ENCODE results near the gene CYP19A1.

The CYP19A1 gene

GRCh38 chr15:51378406-51378805, 40.0 kb upstream of the CYP19A1 start:
- Histone ChIP-seq H3K4me1 (ENCODE audit: low read length) (peaks cover 14% of the 10 kb centered on the region), H2AFZ (ENCODE audit: low read depth, low read length) (no peak overlapping the region), H3K27me3 (ENCODE audit: low read depth, low read length) (no peaks in the 10 kb centered on the region), H3K9me3 (ENCODE audit: insufficient read depth, low read length) (no peaks in the 10 kb centered on the region), H3K36me3 (replicated peaks; ENCODE audit: low read depth, low read length) (no peaks in the 10 kb centered on the region), H3K4me2 (ENCODE audit: low read length) (no peak overlapping the region), H3K9ac (ENCODE audit: low read length) (no peak overlapping the region), H3K79me2 (ENCODE audit: low read length) (no peaks in the 10 kb centered on the region), H3K4me3 (ENCODE audit: low read length) (no peak overlapping the region), H4K20me1 (ENCODE audit: insufficient read depth, low read length) (no peaks in the 10 kb centered on the region), H3K27ac (ENCODE audit: low read length) (no peak overlapping the region)
- TF ChIP-seq CTCF (IDR thresholded peaks at IDR 0.05; ENCODE audit: low read depth, low read length) (no peak), EZH2phosphoT487 (IDR thresholded peaks at IDR 0.05; ENCODE audit: low read depth) (no peak)

GRCh38 chr15:51377038-51377786, 38.8 kb upstream of the CYP19A1 start:
- no peak for TF ChIP-seq CTCF (IDR thresholded peaks at IDR 0.05; ENCODE audit: low read depth, low read length)
- no peak for TF ChIP-seq EZH2phosphoT487 (IDR thresholded peaks at IDR 0.05; ENCODE audit: low read depth)
- Histone ChIP-seq H3K4me1 (ENCODE audit: low read length) (peaks cover 14% of the 10 kb centered on the region), H3K9ac (ENCODE audit: low read length) (no peak overlapping the region), H2AFZ (ENCODE audit: low read depth, low read length) (no peak overlapping the region), H3K9me3 (ENCODE audit: insufficient read depth, low read length) (no peaks in the 10 kb centered on the region), H3K27me3 (ENCODE audit: low read depth, low read length) (no peaks in the 10 kb centered on the region), H3K27ac (ENCODE audit: low read length) (no peak overlapping the region), H3K36me3 (replicated peaks; ENCODE audit: low read depth, low read length) (no peaks in the 10 kb centered on the region), H3K4me3 (ENCODE audit: low read length) (no peak overlapping the region), H3K4me2 (ENCODE audit: low read length) (no peak overlapping the region), H3K79me2 (ENCODE audit: low read length) (no peaks in the 10 kb centered on the region), H4K20me1 (ENCODE audit: insufficient read depth, low read length) (no peaks in the 10 kb centered on the region)

GRCh38 chr15:51375966-51376640, 37.7 kb upstream of the CYP19A1 start:
- TF ChIP-seq CTCF (IDR thresholded peaks at IDR 0.05; ENCODE audit: low read depth, low read length) = no peak
- no peak for TF ChIP-seq EZH2phosphoT487 (IDR thresholded peaks at IDR 0.05; ENCODE audit: low read depth)
- Histone ChIP-seq H3K79me2 (ENCODE audit: low read length) (no peaks in the 10 kb centered on the region), H3K9ac (ENCODE audit: low read length) (no peak overlapping the region), H3K4me1 (ENCODE audit: low read length) (peaks cover 7% of the 10 kb centered on the region), H3K27me3 (ENCODE audit: low read depth, low read length) (no peaks in the 10 kb centered on the region), H3K27ac (ENCODE audit: low read length) (no peak overlapping the region), H4K20me1 (ENCODE audit: insufficient read depth, low read length) (no peaks in the 10 kb centered on the region), H3K9me3 (ENCODE audit: insufficient read depth, low read length) (no peaks in the 10 kb centered on the region), H3K36me3 (replicated peaks; ENCODE audit: low read depth, low read length) (no peaks in the 10 kb centered on the region), H3K4me3 (ENCODE audit: low read length) (no peak overlapping the region), H3K4me2 (ENCODE audit: low read length) (no peak overlapping the region), H2AFZ (ENCODE audit: low read depth, low read length) (no peak overlapping the region)

GRCh38 chr15:51374131-51374530, 35.7 kb upstream of the CYP19A1 start:
- H3K9ac ChIP-seq (ENCODE audit: low read length) = no peak overlapping the region
- H2AFZ ChIP-seq (ENCODE audit: low read depth, low read length) = no peak overlapping the region
- H3K4me3 ChIP-seq (ENCODE audit: low read length) = no peak overlapping the region
- TF ChIP-seq CTCF (IDR thresholded peaks at IDR 0.05; ENCODE audit: low read depth, low read length) (no peak), EZH2phosphoT487 (IDR thresholded peaks at IDR 0.05; ENCODE audit: low read depth) (no peak)
- H3K36me3 ChIP-seq (replicated peaks; ENCODE audit: low read depth, low read length) = no peaks in the 10 kb centered on the region
- H3K27ac ChIP-seq (ENCODE audit: low read length) = no peak overlapping the region
- no peak overlapping the region for H3K4me2 ChIP-seq (ENCODE audit: low read length)
- no peaks in the 10 kb centered on the region for H4K20me1 ChIP-seq (ENCODE audit: insufficient read depth, low read length)
- H3K27me3 ChIP-seq (ENCODE audit: low read depth, low read length) = no peaks in the 10 kb centered on the region
- H3K9me3 ChIP-seq (ENCODE audit: insufficient read depth, low read length) = no peaks in the 10 kb centered on the region
- H3K79me2 ChIP-seq (ENCODE audit: low read length) = no peaks in the 10 kb centered on the region
- H3K4me1 ChIP-seq (ENCODE audit: low read length) = peaks cover 8% of the 10 kb centered on the region; the same call in 1 of the 2 replicates

All from OCI-LY3 (cell line).